A549 (cell line): ENCODE data around the gene ATP8A2.

Source experiments
- BCL3 ChIP-seq: fragments of >200 bp; sonication (Bioruptor Twin); formaldehyde crosslinking; IDR thresholded peaks from 3 replicates; pipeline ENCODE4 v1.6.1; 2016
- CHD2 ChIP-seq: fragments of 150-350 bp; IDR thresholded peaks from 2 replicates; pipeline ENCODE4 v1.6.1; 2014; ENCODE audit warnings: low read length; ENCODE audit not compliant: partially characterized antibody
- CTCF ChIP-seq: fragments of >200 bp; sonication (Bioruptor Twin); formaldehyde crosslinking; IDR thresholded peaks from 3 replicates; pipeline ENCODE4 v1.5.1; 2016
- EHMT2 ChIP-seq: fragments of 200-600 bp; sonication (generic); IDR thresholded peaks from 2 replicates; pipeline ENCODE4 v1.6.1; 2016; ENCODE audit warnings: antibody characterized with exemption, low read depth, mild to moderate bottlenecking, moderate library complexity
- EP300 ChIP-seq, 2 experiments: fragments of >200 bp; sonication (Bioruptor Twin); formaldehyde crosslinking; IDR thresholded peaks; 2 replicates in 1 of 2; 3 replicates in 1 of 2; pipeline ENCODE4 v1.6.1; 2016 to 2017
- HDAC2 ChIP-seq: fragments of 200-600 bp; sonication (generic); IDR thresholded peaks from 2 replicates; pipeline ENCODE4 v1.6.1; 2016
- HOXA7 ChIP-seq: fragments of 250-450 bp; sonication (Bioruptor Pico); IDR thresholded peaks from 2 replicates; pipeline ENCODE4 v1.5.0; 2020; ENCODE audit warnings: mild to moderate bottlenecking, moderate library complexity
- MAFK ChIP-seq: fragments of 450-650 bp; IDR thresholded peaks from 2 replicates; pipeline ENCODE4 v1.6.1; 2014; ENCODE audit not compliant: partially characterized antibody
- POLR2A ChIP-seq: IDR thresholded peaks from 2 replicates; pipeline ENCODE4 v1.6.1; 2012; ENCODE audit warnings: mild to moderate bottlenecking, low read length
- RCOR1 ChIP-seq: fragments of 150-350 bp; IDR thresholded peaks from 2 replicates; pipeline ENCODE4 v1.6.1; 2014; ENCODE audit warnings: antibody characterized with exemption, low read length, low read depth
- RFX5 ChIP-seq: fragments of 450-650 bp; IDR thresholded peaks from 2 replicates; pipeline ENCODE4 v1.7.1; 2014; ENCODE audit warnings: antibody characterized with exemption, mild to moderate bottlenecking, moderate library complexity
- SREBF2 ChIP-seq: fragments of 450-650 bp; IDR thresholded peaks from 2 replicates; pipeline ENCODE4 v1.6.1; 2014; ENCODE audit warnings: mild to moderate bottlenecking, moderate library complexity
- TP53 ChIP-seq: fragments of 250-450 bp; sonication (Bioruptor Pico); IDR thresholded peaks from 2 replicates; pipeline ENCODE4 v1.5.0; 2021; ENCODE audit warnings: mild to moderate bottlenecking, moderate library complexity
- TF ChIP-seq, protein P1 (sequence below): fragments of 250-450 bp; sonication (Bioruptor Pico); IDR thresholded peaks from 2 replicates; pipeline ENCODE4 v1.5.0; 2021; ENCODE audit warnings: mild to moderate bottlenecking, moderate library complexity, borderline replicate concordance

DNA sequence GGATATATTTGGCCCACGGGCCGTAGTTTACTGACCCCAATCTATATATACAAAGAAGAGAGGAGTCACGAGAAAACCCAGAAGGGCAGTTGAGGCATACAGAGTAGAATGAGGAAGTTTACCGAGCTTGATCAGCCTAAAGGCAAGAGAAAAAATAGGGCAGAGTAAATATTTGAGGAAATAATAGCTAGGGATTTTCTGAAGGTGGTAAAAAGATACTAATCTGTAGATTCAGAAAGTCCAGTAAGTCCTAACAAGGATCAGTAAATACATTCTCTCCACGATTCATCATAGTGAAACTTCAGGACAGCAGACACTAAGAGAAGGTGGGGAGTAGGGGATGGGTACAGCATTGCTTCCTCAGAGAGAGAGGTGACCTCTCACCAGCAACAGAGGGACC is 248.1 kb downstream of the ATP8A2 start:
- no peak for TF ChIP-seq CTCF
- TF ChIP-seq, protein P1, sequence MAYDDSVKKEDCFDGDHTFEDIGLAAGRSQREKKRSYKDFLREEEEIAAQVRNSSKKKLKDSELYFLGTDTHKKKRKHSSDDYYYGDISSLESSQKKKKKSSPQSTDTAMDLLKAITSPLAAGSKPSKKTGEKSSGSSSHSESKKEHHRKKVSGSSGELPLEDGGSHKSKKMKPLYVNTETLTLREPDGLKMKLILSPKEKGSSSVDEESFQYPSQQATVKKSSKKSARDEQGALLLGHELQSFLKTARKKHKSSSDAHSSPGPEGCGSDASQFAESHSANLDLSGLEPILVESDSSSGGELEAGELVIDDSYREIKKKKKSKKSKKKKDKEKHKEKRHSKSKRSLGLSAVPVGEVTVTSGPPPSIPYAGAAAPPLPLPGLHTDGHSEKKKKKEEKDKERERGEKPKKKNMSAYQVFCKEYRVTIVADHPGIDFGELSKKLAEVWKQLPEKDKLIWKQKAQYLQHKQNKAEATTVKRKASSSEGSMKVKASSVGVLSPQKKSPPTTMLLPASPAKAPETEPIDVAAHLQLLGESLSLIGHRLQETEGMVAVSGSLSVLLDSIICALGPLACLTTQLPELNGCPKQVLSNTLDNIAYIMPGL (CRISPR knock-in tag): no peak
- no peak for TF ChIP-seq HOXA7
- no peak for TF ChIP-seq POLR2A
- TF ChIP-seq EHMT2: no peak
- TF ChIP-seq CHD2: no peak
- no peak for TF ChIP-seq RFX5
- TF ChIP-seq TP53 (CRISPR knock-in tag): no peak
- TF ChIP-seq SREBF2: no peak
- TF ChIP-seq HDAC2: no peak
- TF ChIP-seq BCL3: no peak
- TF ChIP-seq EP300 (IDR thresholded peaks at IDR 0.05): no peak
- no peak for TF ChIP-seq MAFK
- no peak for TF ChIP-seq RCOR1
